HG02970 (cell line): ENCODE measurements around the gene RNF141.

Source experiments
- ATAC-seq: cut with Tn5 transposase; IDR thresholded peaks from one replicate; pipeline ENCODE4 v1.9.1; 2021; ENCODE audit warnings: mild to moderate bottlenecking, moderate library complexity, moderate number of reproducible peaks; ENCODE audit not compliant: unreplicated experiment, low FRiP score

Gene RNF141

GRCh38 chr11:10561947-10562346 is 21.0 kb upstream of the RNF141 start:
- no peak for ATAC-seq

- ATAC-seq: no peak
Measured at GRCh38 chr11:10561043-10561818, 20.2 kb upstream of the RNF141 start.

GRCh38 chr11:10558288-10558687 is 17.3 kb upstream of the RNF141 start:
- no peak for ATAC-seq

GRCh38 chr11:10556590-10556989 is 15.6 kb upstream of the RNF141 start:
- no peak for ATAC-seq

- ATAC-seq: no peak
Measured at GRCh38 chr11:10551845-10552352, 10.9 kb upstream of the RNF141 start.

GRCh38 chr11:10551290-10551592 is 10.3 kb upstream of the RNF141 start:
- ATAC-seq: no peak

- ATAC-seq: no peak
Measured at GRCh38 chr11:10550503-10551289, 9.7 kb upstream of the RNF141 start.

- no peak for ATAC-seq
Measured at GRCh38 chr11:10544491-10545465, 3.8 kb upstream of the RNF141 start.

GRCh38 chr11:10543782-10544181 is 2.8 kb upstream of the RNF141 start:
- ATAC-seq: no peak

GRCh38 chr11:10542776-10543175 is 1.8 kb upstream of the RNF141 start:
- ATAC-seq: no peak

GRCh38 chr11:10541561-10541930 is 559 bp upstream of the RNF141 start:
- ATAC-seq: no peak

- ATAC-seq: peak; percentile 15
Measured at GRCh38 chr11:10540546-10540914, 457 bp downstream of the RNF141 start.

- ATAC-seq: no peak
Measured at GRCh38 chr11:10539339-10539738, 1.6 kb downstream of the RNF141 start.

- no peak for ATAC-seq
Measured at GRCh38 chr11:10538924-10539323, 2.1 kb downstream of the RNF141 start.

GRCh38 chr11:10537600-10537999 is 3.4 kb downstream of the RNF141 start:
- no peak for ATAC-seq

- ATAC-seq: no peak
Measured at GRCh38 chr11:10534316-10534715, 6.7 kb downstream of the RNF141 start.

GRCh38 chr11:10533323-10533722 is 7.7 kb downstream of the RNF141 start:
- no peak for ATAC-seq

- ATAC-seq: no peak
Measured at GRCh38 chr11:10532526-10532925, 8.5 kb downstream of the RNF141 start.

GRCh38 chr11:10529279-10529678 is 11.7 kb downstream of the RNF141 start:
- no peak for ATAC-seq

- ATAC-seq: no peak
Measured at GRCh38 chr11:10528121-10528520, 12.9 kb downstream of the RNF141 start.
